ENCODE measurements around the gene DCDC2B. TPM values are rescaled to one million over a fixed set of nuclear protein-coding genes. Genes with fewer than 3 reads are reported as not detected.

DCDC2B gene
- total RNA-seq, 1 experiment from 2014 or later = not detected

DNA sequence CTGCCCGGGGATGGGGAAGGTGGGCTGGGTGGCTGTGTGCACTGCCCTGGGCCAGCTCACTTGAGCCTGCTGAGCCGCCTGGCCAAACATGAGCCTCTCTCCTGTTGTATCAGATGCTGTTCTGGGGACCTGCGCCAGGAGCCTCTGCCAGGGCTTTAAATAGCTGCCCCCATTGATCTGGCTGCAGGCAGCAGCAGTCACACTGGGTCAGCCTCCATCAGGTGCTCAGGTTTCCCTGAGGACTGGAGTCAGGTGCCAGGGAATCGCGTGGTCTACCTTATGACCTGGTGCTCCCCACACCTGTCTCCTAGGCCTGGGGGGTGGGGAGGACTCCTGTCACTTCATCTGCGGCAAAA is 9.2 kb upstream of the DCDC2B start:
- Histone ChIP-seq H2AFZ (ENCODE audit: low read length) (no peak overlapping the region), H3K9ac (ENCODE audit: extremely low read depth, insufficient read length, low read length) (no peak overlapping the region), H3K18ac (ENCODE audit: insufficient read length, low read depth, low read length) (no peak overlapping the region)

More for the DNA sequence above, 9.2 kb upstream of the DCDC2B start:
- Mint-ChIP-seq H3K4me1 (peaks cover 38 to 39% of the 10 kb centered on the region in 2 experiments), H3K27me3 (ENCODE audit: low read depth) (peaks cover 10% of the 10 kb centered on the region), H3K9me3 (no peaks in the 10 kb centered on the region), H3K36me3 (ENCODE audit: insufficient read depth in 1 of 3, low read depth in 3 of 3) (peaks cover 16 to 38% (median 32%) of the 10 kb centered on the region in 3 experiments; a peak in 6 of 7 replicates), H3K4me3 (peak overlapping the region in 1 of 2 experiments; percentile 81; a peak in 4 of 5 replicates), H3K27ac (no peak overlapping the region; a peak in 1 of 7 replicates)
- Histone ChIP-seq H2BK12ac (ENCODE audit: insufficient read length, low read depth, low read length) (no peak overlapping the region), H3T11ph (ENCODE audit: low read length) (no peak overlapping the region), H2BK20ac (ENCODE audit: low read depth, low read length, poor library complexity, severe bottlenecking) (no peak overlapping the region), H2AK5ac (ENCODE audit: insufficient read length, low read length) (no peak overlapping the region), H2BK5ac (ENCODE audit: insufficient read length, low read length) (no peak overlapping the region), H3K27me3 (ENCODE audit: insufficient read depth, low read length) (no peaks in the 10 kb centered on the region; the same call in 1 of the 2 replicates), H3K14ac (ENCODE audit: insufficient read depth, low read length) (no peak overlapping the region; the same call in 1 of the 2 replicates), H3K4me1 (ENCODE audit: insufficient read depth, low read length) (no peaks in the 10 kb centered on the region; the same call in 1 of the 2 replicates), H2BK15ac (ENCODE audit: low read depth, low read length) (no peak overlapping the region), H3K79me2 (ENCODE audit: insufficient read depth, low read length) (no peaks in the 10 kb centered on the region), H4K5ac (ENCODE audit: insufficient read length, low read depth, low read length) (no peak overlapping the region), H4K8ac (replicated peaks; ENCODE audit: insufficient read length, low read depth, low read length) (no peak overlapping the region), H3K23ac (ENCODE audit: insufficient read length, low read depth, low read length) (no peak overlapping the region), H3K27ac (ENCODE audit: insufficient read length, low read depth, low read length) (no peak overlapping the region), H4K20me1 (ENCODE audit: control insufficient read depth, insufficient read depth, insufficient read length) (no peaks in the 10 kb centered on the region), H3K4me2 (ENCODE audit: insufficient read depth, insufficient read length, low read length) (peak overlapping the region; percentile 56), H2BK120ac (ENCODE audit: low read depth, low read length, poor library complexity, severe bottlenecking) (no peak overlapping the region), H3K4ac (ENCODE audit: low read depth, low read length) (no peak overlapping the region), H3K23me2 (ENCODE audit: insufficient read length, low read depth, low read length, poor library complexity, severe bottlenecking) (peaks cover 3% of the 10 kb centered on the region), H3K56ac (ENCODE audit: insufficient read length, low read depth, low read length) (no peak overlapping the region), H3K79me1 (ENCODE audit: insufficient read depth, low read depth, low read length, poor library complexity, severe bottlenecking) (no peaks in the 10 kb centered on the region), H3K9me3 (ENCODE audit: control insufficient read depth, low read depth, low read length) (no peaks in the 10 kb centered on the region), H4K91ac (ENCODE audit: insufficient read length, low read depth, low read length) (no peak overlapping the region)
- TF ChIP-seq, protein P1, sequence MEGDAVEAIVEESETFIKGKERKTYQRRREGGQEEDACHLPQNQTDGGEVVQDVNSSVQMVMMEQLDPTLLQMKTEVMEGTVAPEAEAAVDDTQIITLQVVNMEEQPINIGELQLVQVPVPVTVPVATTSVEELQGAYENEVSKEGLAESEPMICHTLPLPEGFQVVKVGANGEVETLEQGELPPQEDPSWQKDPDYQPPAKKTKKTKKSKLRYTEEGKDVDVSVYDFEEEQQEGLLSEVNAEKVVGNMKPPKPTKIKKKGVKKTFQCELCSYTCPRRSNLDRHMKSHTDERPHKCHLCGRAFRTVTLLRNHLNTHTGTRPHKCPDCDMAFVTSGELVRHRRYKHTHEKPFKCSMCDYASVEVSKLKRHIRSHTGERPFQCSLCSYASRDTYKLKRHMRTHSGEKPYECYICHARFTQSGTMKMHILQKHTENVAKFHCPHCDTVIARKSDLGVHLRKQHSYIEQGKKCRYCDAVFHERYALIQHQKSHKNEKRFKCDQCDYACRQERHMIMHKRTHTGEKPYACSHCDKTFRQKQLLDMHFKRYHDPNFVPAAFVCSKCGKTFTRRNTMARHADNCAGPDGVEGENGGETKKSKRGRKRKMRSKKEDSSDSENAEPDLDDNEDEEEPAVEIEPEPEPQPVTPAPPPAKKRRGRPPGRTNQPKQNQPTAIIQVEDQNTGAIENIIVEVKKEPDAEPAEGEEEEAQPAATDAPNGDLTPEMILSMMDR (conservative IDR thresholded peaks at IDR 0.05) = no peak
- no CpG with 5 or more reads among the region's 6 CpGs for WGBS (ENCODE audit: extremely low coverage, insufficient read length, low lambda C conversion rate)
- peak; percentile 44 for DNase-seq
